ENCODE data around the gene KRT7. TPM values are rescaled to one million over a fixed set of nuclear protein-coding genes. Genes with fewer than 3 reads are reported as not detected.

KRT7 gene
- total and polyA plus RNA-seq, 2 donors (not counting 3 experiments of a cell fraction or from before 2014, with no cell fraction given): 120 to 293 TPM

- Histone ChIP-seq H3K36me3 (ENCODE audit: control insufficient read depth in 2 of 2, extremely low read depth in 1 of 2, insufficient read depth in 2 of 2, low read length in 2 of 2) (no peaks in the 10 kb centered on the region), H3K27ac (ENCODE audit: insufficient read depth, low read depth, low read length) (no peak overlapping the region), H3K9me1 (replicated peaks; ENCODE audit: control insufficient read depth, extremely low read depth, insufficient read depth, low read length) (no peaks in the 10 kb centered on the region), H3K4me2 (ENCODE audit: insufficient read depth, low read length) (no peak overlapping the region), H2AFZ (ENCODE audit: low read depth, low read length) (no peak overlapping the region), H3K9ac (replicated peaks; ENCODE audit: extremely low read depth, insufficient read depth, low read length) (no peak overlapping the region), H4K20me1 (replicated peaks; ENCODE audit: control insufficient read depth, extremely low read depth, insufficient read depth, low read length) (no peaks in the 10 kb centered on the region), H3K4me3 (replicated peaks in 1 of 3; ENCODE audit: insufficient read depth in 1 of 3, low read depth in 1 of 3, low read length in 3 of 3) (no peak overlapping the region), H3K9me3 (replicated peaks; ENCODE audit: control insufficient read depth, insufficient read depth, low read length) (no peaks in the 10 kb centered on the region), H3K4me1 (ENCODE audit: control insufficient read depth, extremely low read depth, insufficient read depth, low read length) (no peaks in the 10 kb centered on the region), H3K27me3 (ENCODE audit: control insufficient read depth in 2 of 2, insufficient read depth in 2 of 2, low read length in 2 of 2) (no peaks in the 10 kb centered on the region), H3K79me2 (ENCODE audit: control insufficient read depth, insufficient read depth, low read length) (no peaks in the 10 kb centered on the region)
- FAIRE-seq: no peak
- POLR2A ChIA-PET: no interaction called here
- no peak for DNase-seq (ENCODE audit: low read depth, low spot score)
- dilution Hi-C loops (cut with MboI; ENCODE audit: extremely low pct_ligation_motif_present, low sequenced_read_pairs) (no loop called here), intact Hi-C loops (cut with micrococcal nuclease) (no loop called here)
- CTCF ChIA-PET: interaction anchor here (0.7 to 2.4 kb wide), 6 partner anchors 9 to 43 kb away, joined by 3 to 9 read pairs (median 4); no protein-coding TSS in a partner anchor
- TF ChIP-seq GATA2 (IDR thresholded peaks at IDR 0.05; ENCODE audit: insufficient read depth, insufficient read length, low read depth, low read length): no peak
- no TSS peak for BruUV-seq (replicated peaks)
These were observed 52.2 kb downstream of the KRT7 start for GRCh38 chr12:52285172-52285745.

GRCh38 chr12:52285851-52286530 lies 52.9 kb downstream of the KRT7 start:
- Histone ChIP-seq H2AFZ (ENCODE audit: low read depth, low read length) (no peak overlapping the region), H3K27me3 (ENCODE audit: control insufficient read depth in 2 of 2, insufficient read depth in 2 of 2, low read length in 2 of 2) (no peaks in the 10 kb centered on the region), H4K20me1 (replicated peaks; ENCODE audit: control insufficient read depth, extremely low read depth, insufficient read depth, low read length) (no peaks in the 10 kb centered on the region), H3K9me3 (replicated peaks; ENCODE audit: control insufficient read depth, insufficient read depth, low read length) (no peaks in the 10 kb centered on the region), H3K9ac (replicated peaks; ENCODE audit: extremely low read depth, insufficient read depth, low read length) (no peak overlapping the region), H3K4me2 (ENCODE audit: insufficient read depth, low read length) (no peak overlapping the region), H3K79me2 (ENCODE audit: control insufficient read depth, insufficient read depth, low read length) (no peaks in the 10 kb centered on the region), H3K4me1 (ENCODE audit: control insufficient read depth, extremely low read depth, insufficient read depth, low read length) (no peaks in the 10 kb centered on the region), H3K4me3 (replicated peaks in 1 of 3; ENCODE audit: insufficient read depth in 1 of 3, low read depth in 1 of 3, low read length in 3 of 3) (no peak overlapping the region), H3K27ac (ENCODE audit: insufficient read depth, low read depth, low read length) (no peak overlapping the region), H3K9me1 (replicated peaks; ENCODE audit: control insufficient read depth, extremely low read depth, insufficient read depth, low read length) (no peaks in the 10 kb centered on the region), H3K36me3 (ENCODE audit: control insufficient read depth in 2 of 2, extremely low read depth in 1 of 2, insufficient read depth in 2 of 2, low read length in 2 of 2) (no peaks in the 10 kb centered on the region)
- no peak for DNase-seq (ENCODE audit: low read depth, low spot score)
- dilution Hi-C loops (cut with MboI; ENCODE audit: extremely low pct_ligation_motif_present, low sequenced_read_pairs) (no loop called here), intact Hi-C loops (cut with micrococcal nuclease) (no loop called here)
- no peak for FAIRE-seq
- BruUV-seq (replicated peaks): no TSS peak
- TF ChIP-seq MYC (IDR thresholded peaks at IDR 0.05; ENCODE audit: low read depth, low read length) (no peak), GATA2 (IDR thresholded peaks at IDR 0.05; ENCODE audit: insufficient read depth, insufficient read length, low read depth, low read length) (no peak), FOS (IDR thresholded peaks at IDR 0.05; ENCODE audit: borderline replicate concordance, insufficient read depth, low read length) (no peak), POLR2A (IDR thresholded peaks at IDR 0.05; ENCODE audit: low read depth, low read length) (no peak), CTCF (IDR thresholded peaks at IDR 0.05; ENCODE audit: extremely low read depth in 1 of 2, insufficient read depth in 1 of 2, low read depth in 1 of 2, low read length in 2 of 2) (no peak), EZH2 (IDR thresholded peaks at IDR 0.05; ENCODE audit: borderline replicate concordance, low read depth, low read length, severe bottlenecking) (no peak)
- ChIA-PET CTCF (interaction anchor here (1.2 to 2.4 kb wide), 3 partner anchors 11 to 42 kb away, joined by 3 to 9 read pairs (median 5); no protein-coding TSS in a partner anchor), POLR2A (interaction anchor here (0.7 kb wide), 1 partner anchor 19 kb away, joined by 3 read pairs; no protein-coding TSS in a partner anchor)
